Natural killer cell (primary cell): ENCODE results near the gene C19orf81. TPM values are rescaled to one million over a fixed set of nuclear protein-coding genes. Genes with fewer than 3 reads are reported as not detected.

Experiments
- ATAC-seq, 3 donors: fragments of 150-1000 bp in 2 of 3; fragments of 200-7000 bp in 1 of 3; cut with Tn5 transposase; 1 replicate in 1 of 3; 2 replicates in 2 of 3; pipeline ENCODE4 v1.10.0; 2021; ENCODE audit warnings: mild to moderate bottlenecking in 2 of 3, moderate library complexity in 2 of 3
- DNase-seq, 2 donors: peaks; one replicate each; pipeline versions ENCODE4 v3.0.0 to v3.0.0-alpha.2; 2013 to 2021; ENCODE audit warnings: mixed read lengths in 1 of 2
- H3K27ac ChIP-seq: one replicate; pipeline ENCODE4 v1.5.1; 2013; ENCODE audit warnings: mild to moderate bottlenecking, low read length
- H3K27me3 ChIP-seq: one replicate; pipeline ENCODE4 v1.6.1; 2013; ENCODE audit warnings: low read length; ENCODE audit not compliant: control insufficient read depth, insufficient read depth
- H3K36me3 ChIP-seq: one replicate; pipeline ENCODE4 v1.6.1; 2013; ENCODE audit warnings: low read length; ENCODE audit not compliant: control insufficient read depth, insufficient read depth
- H3K4me1 ChIP-seq: one replicate; pipeline ENCODE4 v1.6.1; 2013; ENCODE audit warnings: low read length; ENCODE audit not compliant: control insufficient read depth, insufficient read depth
- H3K4me3 ChIP-seq: one replicate; pipeline ENCODE4 v1.5.1; 2013; ENCODE audit warnings: low read length
- H3K9me3 ChIP-seq: one replicate; pipeline ENCODE4 v1.6.1; 2013; ENCODE audit warnings: low read length; ENCODE audit not compliant: control insufficient read depth, insufficient read depth
- H3K27ac Mint-ChIP-seq, 2 donors: one replicate each; pipeline ENCODE4 v1.8.0; 2022; ENCODE audit warnings: mild to moderate bottlenecking in 2 of 2, mixed read lengths in 2 of 2, moderate library complexity in 1 of 2
- H3K27me3 Mint-ChIP-seq, 2 donors: one replicate each; pipeline ENCODE4 v1.8.0; 2022; ENCODE audit warnings: low read depth in 2 of 2, mixed read lengths in 2 of 2
- H3K36me3 Mint-ChIP-seq: one replicate; pipeline ENCODE4 v1.8.0; 2022; ENCODE audit warnings: mixed read lengths
- H3K4me1 Mint-ChIP-seq, 2 donors: one replicate each; pipeline ENCODE4 v1.8.0; 2022; ENCODE audit warnings: mixed read lengths in 2 of 2
- H3K4me3 Mint-ChIP-seq: one replicate; pipeline ENCODE4 v1.8.0; 2022; ENCODE audit warnings: mild to moderate bottlenecking, moderate library complexity, mixed read lengths
- H3K9me3 Mint-ChIP-seq, 2 donors: one replicate each; pipeline ENCODE4 v1.8.0; 2022; ENCODE audit warnings: mixed read lengths in 2 of 2
- CTCF ChIP-seq: fragments of 200-600 bp; IDR thresholded peaks from one replicate; pipeline ENCODE4 v1.8.0; 2022; ENCODE audit warnings: antibody characterized with exemption
- WGBS: methylation state at CpG from one replicate; pipeline ENCODE4 v1.1.7; 2013; ENCODE audit warnings: missing lambda C conversion rate; ENCODE audit not compliant: insufficient coverage; 5-methylcytosine and 5-hydroxymethylcytosine counted together
- intact Hi-C: fragments of 100-400 bp; cut with micrococcal nuclease; formaldehyde crosslinking; loops from one replicate; pipeline ENCODE4 v1.14.2; 2022
- total RNA-seq, 4 donors: library from RNA; stranded (reverse); fragments of 120-200 nt in 1 of 4; gene quantifications; one replicate each; pipeline versions ENCODE4 v1.2.3 to v1.2.4, GENCODE V29; 2013 to 2022

The C19orf81 gene
- total RNA-seq, 3 donors from 2014 or later (not counting 1 experiment from before 2014, with no cell fraction given), result not detected

DNA sequence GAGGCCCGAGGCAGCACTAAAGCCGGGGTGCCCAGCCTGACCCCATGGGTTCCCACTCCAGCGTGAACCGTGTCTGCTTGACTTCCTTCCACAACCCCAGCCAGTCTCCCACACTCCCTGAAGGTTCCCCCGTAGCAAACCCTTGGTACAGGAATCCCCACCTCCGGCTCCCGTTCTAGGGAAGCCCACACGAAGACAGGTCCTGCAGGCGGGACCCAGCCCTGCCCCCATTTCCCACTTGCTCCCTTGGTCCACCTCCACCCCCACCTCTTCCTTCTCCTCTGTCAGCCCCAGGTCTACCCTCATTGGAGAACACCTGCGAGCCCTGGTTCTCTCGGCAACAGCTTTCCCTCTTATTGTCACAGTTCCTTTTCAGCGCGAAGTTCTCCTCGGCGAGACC is 23.9 kb downstream of the C19orf81 start:
- Histone ChIP-seq H3K27ac (no peak overlapping the region), H3K9me3 (no peaks in the 10 kb centered on the region), H3K4me1 (no peaks in the 10 kb centered on the region), H3K27me3 (peaks cover 6% of the 10 kb centered on the region), H3K4me3 (no peak overlapping the region), H3K36me3 (no peaks in the 10 kb centered on the region)
- H3K9me3 Mint-ChIP-seq, result no peaks in the 10 kb centered on the region
- H3K27ac Mint-ChIP-seq, result no peak overlapping the region
- no peaks in the 10 kb centered on the region for H3K4me1 Mint-ChIP-seq
- peaks cover 31 to 44% of the 10 kb centered on the region in 2 donors for H3K27me3 Mint-ChIP-seq
- H3K36me3 Mint-ChIP-seq, result no peaks in the 10 kb centered on the region
- intact Hi-C loops, result no loop called here
- DNase-seq (no peak), ATAC-seq (no peak)
- TF ChIP-seq CTCF, result no peak
- no peak overlapping the region for H3K4me3 Mint-ChIP-seq
- 36% methylated on average over 15 of the region's 15 CpGs for WGBS

- H3K4me1 Mint-ChIP-seq, result peaks cover 0 to 10% of the 10 kb centered on the region in 2 donors
- intact Hi-C loops, result no loop called here
- Histone ChIP-seq H3K4me1 (peaks cover 6% of the 10 kb centered on the region), H3K36me3 (no peaks in the 10 kb centered on the region), H3K27ac (no peak overlapping the region), H3K4me3 (no peak overlapping the region), H3K9me3 (no peaks in the 10 kb centered on the region), H3K27me3 (no peaks in the 10 kb centered on the region)
- H3K27me3 Mint-ChIP-seq, result peaks cover 23 to 26% of the 10 kb centered on the region in 2 donors
- H3K36me3 Mint-ChIP-seq, result no peaks in the 10 kb centered on the region
- no peak for ATAC-seq
- no peak overlapping the region for H3K27ac Mint-ChIP-seq
- H3K4me3 Mint-ChIP-seq, result no peak overlapping the region
- TF ChIP-seq CTCF, result no peak
- WGBS, result 81% methylated on average over 1 of the region's 1 CpG
- DNase-seq, result no peak
- H3K9me3 Mint-ChIP-seq, result no peaks in the 10 kb centered on the region
These were observed 27.5 kb downstream of the C19orf81 start for GRCh38 chr19:50676625-50677197.

- Histone ChIP-seq H3K9me3 (no peaks in the 10 kb centered on the region), H3K27me3 (no peaks in the 10 kb centered on the region), H3K36me3 (no peaks in the 10 kb centered on the region), H3K4me1 (peaks cover 6% of the 10 kb centered on the region), H3K27ac (no peak overlapping the region), H3K4me3 (no peak overlapping the region)
- DNase-seq, result no peak
- ATAC-seq, result no peak
- no peaks in the 10 kb centered on the region for H3K9me3 Mint-ChIP-seq
- H3K36me3 Mint-ChIP-seq, result no peaks in the 10 kb centered on the region
- intact Hi-C loops, result no loop called here
- no peak for TF ChIP-seq CTCF
- WGBS, result 83% methylated on average over 5 of the region's 5 CpGs
- peaks cover 22 to 27% of the 10 kb centered on the region in 2 donors for H3K27me3 Mint-ChIP-seq
- H3K4me3 Mint-ChIP-seq, result no peak overlapping the region
- H3K27ac Mint-ChIP-seq, result no peak overlapping the region
- H3K4me1 Mint-ChIP-seq, result peaks cover 0 to 10% of the 10 kb centered on the region in 2 donors
These were observed 28.4 kb downstream of the C19orf81 start for GRCh38 chr19:50677636-50678035.

GRCh38 chr19:50678323-50678722 is 29.1 kb downstream of the C19orf81 start:
- 52% methylated on average over 3 of the region's 3 CpGs for WGBS
- no peak overlapping the region for H3K27ac Mint-ChIP-seq

More at GRCh38 chr19:50678323-50678722, 29.1 kb downstream of the C19orf81 start:
- intact Hi-C loops, result no loop called here
- H3K36me3 ChIP-seq, result no peaks in the 10 kb centered on the region
- Mint-ChIP-seq H3K36me3 (no peaks in the 10 kb centered on the region), H3K27me3 (peaks cover 15 to 22% of the 10 kb centered on the region in 2 donors), H3K4me1 (peaks cover 0 to 10% of the 10 kb centered on the region in 2 donors), H3K9me3 (no peaks in the 10 kb centered on the region), H3K4me3 (no peak overlapping the region)
- no peaks in the 10 kb centered on the region for H3K27me3 ChIP-seq
- no peaks in the 10 kb centered on the region for H3K9me3 ChIP-seq
- no peak for TF ChIP-seq CTCF
- H3K27ac ChIP-seq, result no peak overlapping the region
- ATAC-seq, result no peak
- no peak for DNase-seq
- H3K4me1 ChIP-seq, result peaks cover 6% of the 10 kb centered on the region
- no peak overlapping the region for H3K4me3 ChIP-seq
